Ishikawa (cell line): ENCODE data around the gene PTPRE.

Experiments
- CREB1 ChIP-seq: IDR thresholded peaks from 2 replicates; pipeline ENCODE4 v1.6.1; 2012; ENCODE audit warnings: low read depth
- NFIC ChIP-seq: IDR thresholded peaks from 2 replicates; pipeline ENCODE4 v1.6.1; 2012
- TF ChIP-seq, protein P1 (sequence below): IDR thresholded peaks from 2 replicates; pipeline ENCODE4 v1.6.1; 2012; ENCODE audit warnings: low read depth, mild to moderate bottlenecking
- TF ChIP-seq, protein P2 (sequence below): IDR thresholded peaks from 2 replicates; pipeline ENCODE4 v1.6.1; 2012

DNA sequence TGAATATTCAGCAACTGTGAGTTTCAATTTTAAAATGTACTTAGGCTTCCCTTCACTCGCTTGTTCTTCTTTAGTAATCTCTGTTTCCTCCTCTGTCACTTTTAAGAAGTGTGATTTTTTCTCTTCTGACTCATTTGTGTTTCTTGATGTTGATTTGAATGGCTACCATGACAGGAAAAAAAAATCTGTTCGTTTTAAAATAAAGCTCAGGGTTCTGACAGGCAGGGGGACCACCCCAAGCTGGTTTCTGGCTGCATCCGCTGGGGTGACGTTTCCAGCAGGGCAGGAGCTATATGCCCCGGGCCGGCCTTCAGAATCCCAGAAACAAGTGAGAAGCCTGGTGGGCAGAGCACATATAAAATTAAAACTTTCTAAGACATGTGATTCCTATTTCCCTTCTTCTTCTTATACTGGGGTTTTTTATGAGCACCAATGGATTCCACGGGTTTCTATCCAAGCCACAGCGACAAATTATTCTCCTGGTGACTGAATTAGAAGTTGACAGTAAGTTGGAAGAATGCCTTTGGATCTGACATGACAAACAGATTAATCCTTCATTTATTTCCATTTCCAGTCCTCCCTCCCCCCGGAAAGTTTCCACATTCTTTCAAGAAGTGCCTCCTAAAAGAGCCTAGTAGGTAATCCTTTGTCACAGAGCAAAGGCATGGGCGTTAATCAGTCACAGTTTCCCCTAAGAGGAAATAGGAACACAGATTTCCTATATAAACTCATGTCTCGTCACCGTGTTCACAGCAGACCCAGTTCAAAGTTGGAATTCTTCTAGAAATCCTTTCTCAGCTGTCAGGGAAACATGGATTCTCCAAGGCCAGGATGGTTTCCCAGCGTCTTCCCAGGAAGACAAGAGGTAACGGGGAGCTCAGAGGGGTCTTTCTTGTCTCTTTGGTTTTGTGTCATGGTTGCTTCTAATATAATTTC lies 79.9 kb downstream of the PTPRE start:
- TF ChIP-seq, protein P1, sequence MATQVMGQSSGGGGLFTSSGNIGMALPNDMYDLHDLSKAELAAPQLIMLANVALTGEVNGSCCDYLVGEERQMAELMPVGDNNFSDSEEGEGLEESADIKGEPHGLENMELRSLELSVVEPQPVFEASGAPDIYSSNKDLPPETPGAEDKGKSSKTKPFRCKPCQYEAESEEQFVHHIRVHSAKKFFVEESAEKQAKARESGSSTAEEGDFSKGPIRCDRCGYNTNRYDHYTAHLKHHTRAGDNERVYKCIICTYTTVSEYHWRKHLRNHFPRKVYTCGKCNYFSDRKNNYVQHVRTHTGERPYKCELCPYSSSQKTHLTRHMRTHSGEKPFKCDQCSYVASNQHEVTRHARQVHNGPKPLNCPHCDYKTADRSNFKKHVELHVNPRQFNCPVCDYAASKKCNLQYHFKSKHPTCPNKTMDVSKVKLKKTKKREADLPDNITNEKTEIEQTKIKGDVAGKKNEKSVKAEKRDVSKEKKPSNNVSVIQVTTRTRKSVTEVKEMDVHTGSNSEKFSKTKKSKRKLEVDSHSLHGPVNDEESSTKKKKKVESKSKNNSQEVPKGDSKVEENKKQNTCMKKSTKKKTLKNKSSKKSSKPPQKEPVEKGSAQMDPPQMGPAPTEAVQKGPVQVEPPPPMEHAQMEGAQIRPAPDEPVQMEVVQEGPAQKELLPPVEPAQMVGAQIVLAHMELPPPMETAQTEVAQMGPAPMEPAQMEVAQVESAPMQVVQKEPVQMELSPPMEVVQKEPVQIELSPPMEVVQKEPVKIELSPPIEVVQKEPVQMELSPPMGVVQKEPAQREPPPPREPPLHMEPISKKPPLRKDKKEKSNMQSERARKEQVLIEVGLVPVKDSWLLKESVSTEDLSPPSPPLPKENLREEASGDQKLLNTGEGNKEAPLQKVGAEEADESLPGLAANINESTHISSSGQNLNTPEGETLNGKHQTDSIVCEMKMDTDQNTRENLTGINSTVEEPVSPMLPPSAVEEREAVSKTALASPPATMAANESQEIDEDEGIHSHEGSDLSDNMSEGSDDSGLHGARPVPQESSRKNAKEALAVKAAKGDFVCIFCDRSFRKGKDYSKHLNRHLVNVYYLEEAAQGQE, result no peak
- TF ChIP-seq, protein P2, sequence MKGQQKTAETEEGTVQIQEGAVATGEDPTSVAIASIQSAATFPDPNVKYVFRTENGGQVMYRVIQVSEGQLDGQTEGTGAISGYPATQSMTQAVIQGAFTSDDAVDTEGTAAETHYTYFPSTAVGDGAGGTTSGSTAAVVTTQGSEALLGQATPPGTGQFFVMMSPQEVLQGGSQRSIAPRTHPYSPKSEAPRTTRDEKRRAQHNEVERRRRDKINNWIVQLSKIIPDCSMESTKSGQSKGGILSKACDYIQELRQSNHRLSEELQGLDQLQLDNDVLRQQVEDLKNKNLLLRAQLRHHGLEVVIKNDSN, result no peak
- TF ChIP-seq NFIC (no peak), CREB1 (no peak)
